HG02970 (cell line): ENCODE results near the gene ITK.
A peak's percentile ranks its signal among the peaks of the same experiment; 100 is the strongest.

Experiments
- ATAC-seq: cut with Tn5 transposase; IDR thresholded peaks from one replicate; pipeline ENCODE4 v1.9.1; 2021; ENCODE audit warnings: mild to moderate bottlenecking, moderate library complexity, moderate number of reproducible peaks; ENCODE audit not compliant: unreplicated experiment, low FRiP score

The ITK gene

GRCh38 chr5:157180374-157181264 lies at the start of gene ITK:
Gene ITK (plus strand): TSS chr5:157180840. CDS start chr5:157180978, 138 bp downstream.
- no peak for ATAC-seq

GRCh38 chr5:157130925-157131324 lies 49.7 kb upstream of the ITK start:
- ATAC-seq, result no peak

GRCh38 chr5:157132281-157132612 lies 48.4 kb upstream of the ITK start:
- ATAC-seq, result no peak

GRCh38 chr5:157137691-157138090 lies 42.9 kb upstream of the ITK start:
- no peak for ATAC-seq

- peak; percentile 100 for ATAC-seq
These were observed 38.1 kb upstream of the ITK start, which contains the start of gene MED7 for GRCh38 chr5:157142317-157143126. Gene MED7 (minus strand): TSS chr5:157142865. CDS start chr5:157139431, 3,434 bp downstream.

GRCh38 chr5:157143127-157143971 lies 37.3 kb upstream of the ITK start:
- peak; percentile 41 for ATAC-seq

- ATAC-seq, result no peak
These were observed 31.7 kb upstream of the ITK start for GRCh38 chr5:157148734-157149615.

GRCh38 chr5:157150995-157151394 lies 29.6 kb upstream of the ITK start:
- ATAC-seq, result no peak

- ATAC-seq, result no peak
These were observed 25.3 kb upstream of the ITK start for GRCh38 chr5:157155297-157155696.

- ATAC-seq, result no peak
These were observed 23.2 kb upstream of the ITK start for GRCh38 chr5:157157293-157157891.

GRCh38 chr5:157159209-157159751 lies 21.4 kb upstream of the ITK start:
- no peak for ATAC-seq

- ATAC-seq, result no peak
These were observed 20.6 kb upstream of the ITK start for GRCh38 chr5:157160001-157160400.

- ATAC-seq, result no peak
These were observed 18.6 kb upstream of the ITK start for GRCh38 chr5:157161996-157162395.

GRCh38 chr5:157162919-157163510 lies 17.6 kb upstream of the ITK start:
- no peak for ATAC-seq

GRCh38 chr5:157164521-157164920 lies 16.1 kb upstream of the ITK start:
- ATAC-seq, result no peak

GRCh38 chr5:157165261-157165660 lies 15.4 kb upstream of the ITK start:
- ATAC-seq, result no peak

- ATAC-seq, result no peak
These were observed 15.0 kb upstream of the ITK start for GRCh38 chr5:157165668-157166067.
